ENCODE data around the gene HNRNPK. TPM values are rescaled to one million over a fixed set of nuclear protein-coding genes. Genes with fewer than 3 reads are reported as not detected.

Gene HNRNPK
- total and polyA plus RNA-seq, 2 of the 4 experiments (the other 2 are of a cell fraction) = 422 to 458 TPM

- CTCF ChIA-PET = interaction anchor here (0.6 kb wide), 1 partner anchor 43 kb away, joined by 4 read pairs; no protein-coding TSS in a partner anchor
- in situ Hi-C loops (cut with MboI; ENCODE audit: low sequenced_read_pairs) = loop anchor here (5.0 kb wide), 1 partner anchor 195 kb away; no protein-coding TSS in a partner anchor
- Histone ChIP-seq H3K79me1 (ENCODE audit: low read depth in 1 of 2, low read length in 2 of 2) (peaks cover 18 to 30% of the 10 kb centered on the region in 2 experiments), H2BK120ac (ENCODE audit: low read depth, low read length) (no peak overlapping the region), H3K9ac (ENCODE audit: low read depth, low read length) (no peak overlapping the region), H3K27me3 (ENCODE audit: control insufficient read depth, insufficient read depth, low read length) (no peaks in the 10 kb centered on the region), H3K27ac (ENCODE audit: insufficient read depth, low read length) (no peak overlapping the region), H4K20me1 (ENCODE audit: insufficient read depth, low read length) (peaks cover 70% of the 10 kb centered on the region), H3K23ac (ENCODE audit: low read depth, low read length) (no peak overlapping the region; the same call in 1 of the 2 replicates), H3K4me2 (ENCODE audit: low read depth, low read length) (peak overlapping the region; percentile 22), H2BK5ac (ENCODE audit: low read depth, low read length, poor library complexity, severe bottlenecking) (no peak overlapping the region), H3K18ac (ENCODE audit: low read depth, low read length) (no peak overlapping the region), H3K9me1 (ENCODE audit: insufficient read depth, low read length) (peaks cover 6% of the 10 kb centered on the region), H3K4me1 (ENCODE audit: control insufficient read depth, insufficient read depth, low read length) (0 out of 2 replicates have a peak, but pooled peaks cover 2% of the 10 kb centered on the region), H3K36me3 (ENCODE audit: control insufficient read depth, insufficient read depth, low read length) (peaks cover 33% of the 10 kb centered on the region), H3K9me3 (ENCODE audit: control insufficient read depth, insufficient read depth, low read length) (no peaks in the 10 kb centered on the region), H3K4me3 (ENCODE audit: insufficient read depth, low read depth, low read length) (no peak overlapping the region), H3K56ac (ENCODE audit: extremely low read depth, insufficient read depth, low read length) (no peak overlapping the region), H4K8ac (ENCODE audit: low read depth in 2 of 2, low read length in 2 of 2) (no peak overlapping the region), H2AK9ac (replicated peaks; ENCODE audit: low read depth, low read length, poor library complexity) (no peak overlapping the region), H2BK15ac (ENCODE audit: low read depth, low read length) (no peak overlapping the region), H4K5ac (ENCODE audit: low read depth, low read length) (no peak overlapping the region), H2BK20ac (ENCODE audit: low read depth, low read length) (no peak overlapping the region), H2AFZ (replicated peaks; ENCODE audit: low read length, poor library complexity) (no peak overlapping the region), H3K4ac (ENCODE audit: low read depth, low read length) (no peak overlapping the region), H3K14ac (replicated peaks; ENCODE audit: low read depth, low read length) (no peak overlapping the region), H2AK5ac (ENCODE audit: low read depth, low read length) (no peak overlapping the region), H4K91ac (ENCODE audit: insufficient read depth, low read depth, low read length) (no peak overlapping the region)
- dilution Hi-C loops (cut with HindIII; ENCODE audit: low sequenced_read_pairs, unreplicated experiment) = no loop called here
- TF ChIP-seq MXI1 (IDR thresholded peaks at IDR 0.05; ENCODE audit: borderline replicate concordance, low read depth, low read length) = no peak
- TF ChIP-seq MAFK (IDR thresholded peaks at IDR 0.05; ENCODE audit: low read depth, low read length) = peak; percentile 68
- no CpG with 5 or more reads among the region's 1 CpG for WGBS, 2 experiments (ENCODE audit: extremely low coverage in 2 of 2, insufficient read length in 1 of 2)
- intact Hi-C loops (cut with micrococcal nuclease) = no loop called here
- POLR2A ChIA-PET (ENCODE audit: unreplicated experiment) = interaction anchor here (0.7 kb wide), 1 partner anchor 307 kb away, joined by 3 read pairs; no protein-coding TSS in a partner anchor
- no peak for DNase-seq
- no peak for ATAC-seq (ENCODE audit: low read depth)
- BruUV-seq (replicated peaks) = no TSS peak
Measured at GRCh38 chr9:83977196-83977595, 2.8 kb downstream of the HNRNPK start.

Data from IMR-90 (cell line).